ENCODE results near the gene KCNJ6. TPM values are rescaled to one million over a fixed set of nuclear protein-coding genes. Genes with fewer than 3 reads are reported as not detected.

KCNJ6 gene
- total and polyA plus RNA-seq, 2 donors from 2014 or later: 0.06 TPM; not detected in 1

DNA sequence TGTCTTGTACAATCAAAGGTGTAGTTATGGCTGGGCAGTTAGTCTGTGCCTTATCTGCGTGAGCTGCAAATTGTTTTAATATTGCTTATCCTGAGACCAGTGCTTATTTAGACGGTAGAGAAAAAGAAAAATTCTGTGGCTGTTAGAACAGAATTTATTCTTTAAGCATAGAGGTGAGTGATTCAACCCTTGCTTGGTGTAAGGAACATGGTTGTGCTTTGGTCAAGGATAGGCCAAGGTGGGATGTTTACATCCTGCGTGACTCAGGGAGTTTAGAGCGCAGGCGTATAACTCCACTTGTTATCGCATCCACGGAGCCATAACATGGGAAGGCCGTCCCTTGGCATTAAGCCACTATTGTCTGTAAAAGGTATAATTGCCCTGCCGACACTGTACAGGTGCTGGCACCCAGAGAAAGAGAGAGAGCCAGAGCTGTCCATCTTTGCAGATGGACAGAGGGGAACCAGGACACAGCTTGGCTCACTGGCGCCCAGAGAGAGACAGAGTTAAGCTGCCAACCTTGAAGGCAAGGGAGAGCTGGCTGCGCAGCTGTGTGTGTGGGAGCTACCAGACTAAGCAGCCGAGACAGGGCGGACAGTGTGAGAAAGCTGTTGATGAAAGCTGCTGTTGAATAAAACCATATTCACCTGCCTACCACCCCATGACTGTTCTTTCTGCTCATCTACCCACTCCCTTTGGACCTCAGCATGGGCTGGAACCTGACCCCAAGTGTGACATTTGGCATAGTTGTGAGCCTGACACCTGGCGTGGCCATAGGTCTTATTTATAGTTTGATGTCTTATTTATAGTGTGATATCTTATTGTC, 349.3 kb downstream of the KCNJ6 start:
- intact Hi-C loops (cut with DNase I): no loop called here
- FAIRE-seq (no peak), DNase-seq (peak in 4 of 5 donors; percentile 44 to 70 (median 64))
- no peak overlapping the region for H3K27ac ChIP-seq (ENCODE audit: low read depth in 2 of 2, low read length in 2 of 2)
- H3K4me3 ChIP-seq (ENCODE audit: low read length in 3 of 3): no peak overlapping the region
- no peaks in the 10 kb centered on the region for H3K27me3 ChIP-seq (ENCODE audit: control insufficient read depth, insufficient read depth, low read length)
- no peak overlapping the region for H3K9ac ChIP-seq (ENCODE audit: low read length in 3 of 3)
- H3K36me3 ChIP-seq (ENCODE audit: control insufficient read depth in 2 of 3, insufficient read depth in 3 of 3, low read length in 3 of 3): no peaks in the 10 kb centered on the region
- H3K4me1 ChIP-seq (ENCODE audit: control insufficient read depth in 2 of 3, insufficient read depth in 2 of 3, low read depth in 1 of 3, low read length in 3 of 3): peaks cover 0 to 11% (median 0%) of the 10 kb centered on the region in 3 donors
- H3K9me3 ChIP-seq (ENCODE audit: control insufficient read depth in 2 of 3, insufficient read depth in 1 of 3, low read length in 3 of 3): no peaks in the 10 kb centered on the region
- TF ChIP-seq, protein P1, sequence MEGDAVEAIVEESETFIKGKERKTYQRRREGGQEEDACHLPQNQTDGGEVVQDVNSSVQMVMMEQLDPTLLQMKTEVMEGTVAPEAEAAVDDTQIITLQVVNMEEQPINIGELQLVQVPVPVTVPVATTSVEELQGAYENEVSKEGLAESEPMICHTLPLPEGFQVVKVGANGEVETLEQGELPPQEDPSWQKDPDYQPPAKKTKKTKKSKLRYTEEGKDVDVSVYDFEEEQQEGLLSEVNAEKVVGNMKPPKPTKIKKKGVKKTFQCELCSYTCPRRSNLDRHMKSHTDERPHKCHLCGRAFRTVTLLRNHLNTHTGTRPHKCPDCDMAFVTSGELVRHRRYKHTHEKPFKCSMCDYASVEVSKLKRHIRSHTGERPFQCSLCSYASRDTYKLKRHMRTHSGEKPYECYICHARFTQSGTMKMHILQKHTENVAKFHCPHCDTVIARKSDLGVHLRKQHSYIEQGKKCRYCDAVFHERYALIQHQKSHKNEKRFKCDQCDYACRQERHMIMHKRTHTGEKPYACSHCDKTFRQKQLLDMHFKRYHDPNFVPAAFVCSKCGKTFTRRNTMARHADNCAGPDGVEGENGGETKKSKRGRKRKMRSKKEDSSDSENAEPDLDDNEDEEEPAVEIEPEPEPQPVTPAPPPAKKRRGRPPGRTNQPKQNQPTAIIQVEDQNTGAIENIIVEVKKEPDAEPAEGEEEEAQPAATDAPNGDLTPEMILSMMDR (IDR thresholded peaks at IDR 0.05; ENCODE audit: borderline replicate concordance, extremely low read depth, insufficient read depth): no peak

DNA sequence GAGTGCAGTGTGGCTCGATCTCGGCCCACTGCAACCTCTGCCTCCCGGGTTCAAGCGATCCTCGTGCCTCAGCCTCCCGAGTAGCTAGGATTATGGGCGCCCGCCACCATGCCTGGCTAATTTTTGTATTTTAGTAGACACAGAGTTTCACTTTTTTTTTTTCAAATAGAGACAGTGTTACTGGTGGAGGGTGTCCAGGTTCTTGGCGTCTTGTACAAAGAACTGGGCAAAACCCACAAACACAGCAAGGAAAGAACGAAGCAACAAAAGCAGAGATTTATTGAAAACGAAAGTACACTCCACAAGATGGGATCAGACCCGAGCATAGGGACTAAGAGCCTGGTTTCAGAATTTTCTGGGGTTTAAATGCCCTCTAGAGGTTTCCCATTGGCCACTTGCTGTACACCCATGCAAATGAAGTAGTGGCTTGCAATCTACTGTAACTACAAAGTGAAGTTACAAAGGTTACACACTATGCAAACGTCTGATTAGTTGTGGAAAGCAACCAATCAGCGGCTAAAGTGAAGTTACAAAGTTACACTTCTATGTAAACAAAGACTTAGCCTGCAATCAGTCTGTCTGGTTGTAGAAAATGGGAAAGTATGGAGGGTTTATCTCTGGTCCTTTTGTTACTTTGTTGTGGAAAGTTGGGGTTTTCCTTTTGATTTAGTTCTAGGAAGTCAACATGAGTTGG, 350.6 kb downstream of the KCNJ6 start:
- intact Hi-C loops (cut with DNase I): no loop called here
- Histone ChIP-seq H3K4me1 (ENCODE audit: control insufficient read depth in 2 of 3, insufficient read depth in 2 of 3, low read depth in 1 of 3, low read length in 3 of 3) (peaks cover 0 to 11% (median 0%) of the 10 kb centered on the region in 3 donors), H3K27me3 (ENCODE audit: control insufficient read depth, insufficient read depth, low read length) (no peaks in the 10 kb centered on the region), H3K9ac (ENCODE audit: low read length in 3 of 3) (no peak overlapping the region), H3K27ac (ENCODE audit: low read depth in 2 of 2, low read length in 2 of 2) (no peak overlapping the region), H3K4me3 (ENCODE audit: low read length in 3 of 3) (no peak overlapping the region), H3K9me3 (ENCODE audit: control insufficient read depth in 2 of 3, insufficient read depth in 1 of 3, low read length in 3 of 3) (no peaks in the 10 kb centered on the region), H3K36me3 (ENCODE audit: control insufficient read depth in 2 of 3, insufficient read depth in 3 of 3, low read length in 3 of 3) (no peaks in the 10 kb centered on the region)
- DNase-seq (no peak), FAIRE-seq (no peak)
- TF ChIP-seq, protein P1 (IDR thresholded peaks at IDR 0.05; ENCODE audit: borderline replicate concordance, extremely low read depth, insufficient read depth): no peak

DNA sequence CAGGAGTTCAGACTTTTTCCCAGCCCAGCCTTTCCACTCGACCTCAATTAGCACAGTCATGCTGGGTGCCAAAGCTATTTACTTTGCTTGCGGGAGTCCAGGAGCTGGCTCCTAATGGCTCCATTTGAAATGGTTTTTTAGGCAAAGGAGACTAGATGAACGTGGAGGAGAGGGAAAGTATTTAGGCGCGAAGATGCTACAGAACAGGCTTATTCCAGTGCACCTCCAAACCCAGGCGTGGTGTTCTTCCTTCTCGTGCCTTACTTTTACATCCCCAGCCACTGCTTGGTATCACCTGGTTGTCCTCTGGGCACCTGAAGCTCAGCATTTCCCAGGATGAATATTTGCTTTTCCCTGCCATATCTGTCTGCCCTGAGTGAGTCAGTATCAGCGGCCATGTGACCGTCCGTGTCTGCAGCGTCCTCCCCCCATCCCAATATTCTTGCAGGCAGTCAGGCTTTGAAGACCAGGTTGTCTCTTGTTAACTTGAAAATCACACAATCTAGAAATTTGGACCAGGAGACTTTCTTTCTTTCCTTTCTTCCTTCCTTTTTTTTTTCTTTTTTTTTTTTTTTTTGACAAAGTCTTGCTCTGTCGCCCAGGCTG, 351.2 kb downstream of the KCNJ6 start:
- TF ChIP-seq, protein P1 (IDR thresholded peaks at IDR 0.05; ENCODE audit: borderline replicate concordance, extremely low read depth, insufficient read depth): no peak
- Histone ChIP-seq H3K27me3 (ENCODE audit: control insufficient read depth, insufficient read depth, low read length) (no peaks in the 10 kb centered on the region), H3K9ac (ENCODE audit: low read length in 3 of 3) (peak overlapping the region in 1 of 3 donors; percentile 21), H3K9me3 (ENCODE audit: control insufficient read depth in 2 of 3, insufficient read depth in 1 of 3, low read length in 3 of 3) (no peaks in the 10 kb centered on the region), H3K4me3 (ENCODE audit: low read length in 3 of 3) (peak overlapping the region in 1 of 3 donors; percentile 83), H3K4me1 (ENCODE audit: control insufficient read depth in 2 of 3, insufficient read depth in 2 of 3, low read depth in 1 of 3, low read length in 3 of 3) (peaks cover 0 to 11% (median 0%) of the 10 kb centered on the region in 3 donors), H3K27ac (ENCODE audit: low read depth in 2 of 2, low read length in 2 of 2) (no peak overlapping the region), H3K36me3 (ENCODE audit: control insufficient read depth in 2 of 3, insufficient read depth in 3 of 3, low read length in 3 of 3) (no peaks in the 10 kb centered on the region)
- FAIRE-seq: no peak
- intact Hi-C loops (cut with DNase I): no loop called here
- no peak for DNase-seq

All from kidney (tissue), 14 donors.